ENCODE measurements around the gene NBEAL2.

Gene NBEAL2

DNA sequence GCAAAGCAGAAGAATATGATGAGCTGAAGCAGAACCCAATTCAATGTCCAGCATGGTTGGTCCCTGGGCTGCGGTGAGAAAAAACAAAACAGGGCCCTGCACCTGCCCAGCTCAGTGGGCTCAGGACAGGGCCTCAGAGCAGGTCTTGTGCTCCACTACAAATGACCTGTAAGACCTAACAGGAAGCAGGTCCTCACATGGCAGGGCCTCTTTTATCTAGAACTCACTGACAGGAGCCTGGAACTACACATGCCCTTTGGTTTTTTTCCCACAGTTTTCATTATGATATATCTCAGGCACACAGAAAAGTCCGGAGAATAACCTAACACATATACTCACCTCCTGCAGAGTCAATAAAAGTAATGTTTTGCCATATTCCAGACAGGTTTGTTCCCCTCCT is 41.3 kb upstream of the NBEAL2 start:
- TF ChIP-seq, protein P1, sequence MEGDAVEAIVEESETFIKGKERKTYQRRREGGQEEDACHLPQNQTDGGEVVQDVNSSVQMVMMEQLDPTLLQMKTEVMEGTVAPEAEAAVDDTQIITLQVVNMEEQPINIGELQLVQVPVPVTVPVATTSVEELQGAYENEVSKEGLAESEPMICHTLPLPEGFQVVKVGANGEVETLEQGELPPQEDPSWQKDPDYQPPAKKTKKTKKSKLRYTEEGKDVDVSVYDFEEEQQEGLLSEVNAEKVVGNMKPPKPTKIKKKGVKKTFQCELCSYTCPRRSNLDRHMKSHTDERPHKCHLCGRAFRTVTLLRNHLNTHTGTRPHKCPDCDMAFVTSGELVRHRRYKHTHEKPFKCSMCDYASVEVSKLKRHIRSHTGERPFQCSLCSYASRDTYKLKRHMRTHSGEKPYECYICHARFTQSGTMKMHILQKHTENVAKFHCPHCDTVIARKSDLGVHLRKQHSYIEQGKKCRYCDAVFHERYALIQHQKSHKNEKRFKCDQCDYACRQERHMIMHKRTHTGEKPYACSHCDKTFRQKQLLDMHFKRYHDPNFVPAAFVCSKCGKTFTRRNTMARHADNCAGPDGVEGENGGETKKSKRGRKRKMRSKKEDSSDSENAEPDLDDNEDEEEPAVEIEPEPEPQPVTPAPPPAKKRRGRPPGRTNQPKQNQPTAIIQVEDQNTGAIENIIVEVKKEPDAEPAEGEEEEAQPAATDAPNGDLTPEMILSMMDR (IDR thresholded peaks at IDR 0.05; ENCODE audit: insufficient read depth, low read length, poor library complexity, severe bottlenecking): no peak
- TF ChIP-seq EZH2phosphoT487 (conservative IDR thresholded peaks at IDR 0.05; ENCODE audit: low read length): no peak
- H3K27ac ChIP-seq (ENCODE audit: low read depth, low read length): no peak overlapping the region
- no peak overlapping the region for H3K4me2 ChIP-seq (ENCODE audit: low read depth, low read length, poor library complexity, severe bottlenecking)

DNA sequence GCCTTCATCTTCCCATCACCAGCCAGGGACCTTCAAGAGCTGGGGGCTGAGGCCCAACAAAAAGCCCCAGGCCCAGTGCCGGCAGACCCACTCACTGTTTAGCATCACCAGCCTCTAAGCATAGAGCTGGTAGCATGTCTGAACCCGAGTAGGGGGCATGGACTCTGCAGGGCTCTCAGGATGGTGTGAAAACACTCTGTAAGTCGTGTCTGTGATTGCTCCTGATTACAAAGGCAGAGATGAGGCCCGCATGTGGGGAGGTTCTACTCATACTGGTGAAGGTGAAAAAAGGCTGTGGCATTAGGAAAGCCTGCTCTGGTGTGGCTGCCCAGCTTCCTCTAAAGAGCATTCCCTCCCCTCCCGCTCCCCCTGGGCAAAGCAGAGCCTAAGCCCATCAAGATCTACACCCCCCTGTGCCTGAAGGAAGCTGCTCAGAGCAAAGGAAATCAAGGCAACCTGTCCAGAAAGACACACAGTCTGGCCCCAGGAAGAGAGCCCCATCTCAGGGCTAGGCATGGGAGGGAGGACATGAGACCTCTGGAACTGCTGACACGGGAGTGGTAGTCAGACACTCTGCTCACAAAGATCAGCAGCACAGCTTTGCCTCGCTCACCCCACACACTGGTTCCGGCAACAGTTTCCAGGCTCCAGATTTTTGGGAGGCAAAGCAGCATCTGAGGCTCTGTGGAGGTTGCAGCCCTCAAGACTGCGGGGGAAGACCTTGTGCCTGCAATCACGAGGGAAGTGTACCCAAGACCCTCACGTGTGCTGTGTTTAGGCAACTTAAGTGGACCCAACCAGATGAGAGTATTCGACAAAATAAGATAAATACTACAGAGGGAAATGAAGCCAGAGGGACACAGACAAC is 39.7 kb upstream of the NBEAL2 start:
- H2AFZ ChIP-seq (ENCODE audit: low read depth, low read length, severe bottlenecking): no peak overlapping the region
- no peak overlapping the region for H3K9ac ChIP-seq (ENCODE audit: low read length)
- no peaks in the 10 kb centered on the region for H3K36me3 ChIP-seq (ENCODE audit: low read length)
- TF ChIP-seq EZH2phosphoT487 (conservative IDR thresholded peaks at IDR 0.05; ENCODE audit: low read length): no peak
- TF ChIP-seq, protein P1 (IDR thresholded peaks at IDR 0.05; ENCODE audit: insufficient read depth, low read length, poor library complexity, severe bottlenecking): no peak
- no peak overlapping the region for H3K4me2 ChIP-seq (ENCODE audit: low read depth, low read length, poor library complexity, severe bottlenecking)
- no peak overlapping the region for H3K27ac ChIP-seq (ENCODE audit: low read depth, low read length)
- no peaks in the 10 kb centered on the region for H3F3A ChIP-seq (ENCODE audit: insufficient read depth)
- H3K9me3 ChIP-seq (ENCODE audit: insufficient read depth, low read length): no peaks in the 10 kb centered on the region
- H3K79me2 ChIP-seq (ENCODE audit: insufficient read depth, low read length): peaks cover 86% of the 10 kb centered on the region
- H4K20me1 ChIP-seq (ENCODE audit: low read depth, low read length): no peaks in the 10 kb centered on the region; the same call in 1 of the 2 replicates
- no peaks in the 10 kb centered on the region for H3K9me2 ChIP-seq (replicated peaks; ENCODE audit: insufficient read depth, low read length)
- no peaks in the 10 kb centered on the region for H3K27me3 ChIP-seq (ENCODE audit: low read length)
- H3K4me3 ChIP-seq (ENCODE audit: insufficient read depth, low read length, poor library complexity, severe bottlenecking): no peak overlapping the region

More for the DNA sequence above, 41.3 kb upstream of the NBEAL2 start:
- Histone ChIP-seq H3K79me2 (ENCODE audit: insufficient read depth, low read length) (peaks cover 85% of the 10 kb centered on the region), H3K36me3 (ENCODE audit: low read length) (no peaks in the 10 kb centered on the region), H3F3A (ENCODE audit: insufficient read depth) (peaks cover 5% of the 10 kb centered on the region; the same call in 1 of the 2 replicates), H3K4me3 (ENCODE audit: insufficient read depth, low read length, poor library complexity, severe bottlenecking) (no peak overlapping the region), H3K27me3 (ENCODE audit: low read length) (no peaks in the 10 kb centered on the region), H2AFZ (ENCODE audit: low read depth, low read length, severe bottlenecking) (no peak overlapping the region), H3K9me3 (ENCODE audit: insufficient read depth, low read length) (no peaks in the 10 kb centered on the region), H3K9me2 (replicated peaks; ENCODE audit: insufficient read depth, low read length) (no peaks in the 10 kb centered on the region), H4K20me1 (ENCODE audit: low read depth, low read length) (no peaks in the 10 kb centered on the region; the same call in 1 of the 2 replicates), H3K9ac (ENCODE audit: low read length) (no peak overlapping the region)

DNA sequence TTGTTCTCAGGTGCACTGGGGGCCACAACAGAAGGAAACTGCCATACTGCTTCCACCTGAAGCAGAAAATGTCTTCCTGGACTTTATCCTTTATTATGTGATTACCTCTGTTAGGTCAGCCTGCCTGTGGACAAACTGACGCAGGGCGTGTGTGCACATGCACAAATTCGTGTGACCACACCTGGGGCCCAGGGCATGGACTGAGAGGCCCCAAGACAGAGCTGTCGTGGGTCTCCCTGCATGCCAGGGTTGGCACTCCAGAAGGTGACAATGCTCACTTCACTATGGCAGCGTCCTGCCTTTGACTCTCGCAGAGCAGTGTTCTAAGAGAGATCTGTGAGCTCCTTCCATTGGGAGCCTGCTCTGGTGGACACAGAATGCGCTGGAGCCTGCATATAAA is 37.4 kb upstream of the NBEAL2 start:
- Histone ChIP-seq H3K9ac (ENCODE audit: low read length) (no peak overlapping the region), H3K9me2 (replicated peaks; ENCODE audit: insufficient read depth, low read length) (no peaks in the 10 kb centered on the region), H3K9me3 (ENCODE audit: insufficient read depth, low read length) (no peaks in the 10 kb centered on the region), H4K20me1 (ENCODE audit: low read depth, low read length) (peaks cover 6% of the 10 kb centered on the region; the same call in 1 of the 2 replicates), H3K36me3 (ENCODE audit: low read length) (no peaks in the 10 kb centered on the region), H3F3A (ENCODE audit: insufficient read depth) (no peaks in the 10 kb centered on the region), H3K27ac (ENCODE audit: low read depth, low read length) (no peak overlapping the region), H3K4me3 (ENCODE audit: insufficient read depth, low read length, poor library complexity, severe bottlenecking) (no peak overlapping the region), H2AFZ (ENCODE audit: low read depth, low read length, severe bottlenecking) (no peak overlapping the region), H3K4me2 (ENCODE audit: low read depth, low read length, poor library complexity, severe bottlenecking) (no peak overlapping the region), H3K79me2 (ENCODE audit: insufficient read depth, low read length) (peaks cover 88% of the 10 kb centered on the region), H3K27me3 (ENCODE audit: low read length) (no peaks in the 10 kb centered on the region)
- TF ChIP-seq, protein P1 (IDR thresholded peaks at IDR 0.05; ENCODE audit: insufficient read depth, low read length, poor library complexity, severe bottlenecking): no peak
- no peak for TF ChIP-seq EZH2phosphoT487 (conservative IDR thresholded peaks at IDR 0.05; ENCODE audit: low read length)

Data from SU-DHL-6 (cell line).